Activated CD8-positive, alpha-beta memory T cell treated with anti-CD3 and anti-CD28 coated beads for 1 hour (primary cell): ENCODE results near the gene NOC4L.
"Not testable (repeated sequence)": the region's sequence is repeated elsewhere in the genome, so short reads cannot be mapped to it uniquely, and the experiment has no call there.

Experiments used
- DNase-seq, 2 donors: peaks; one replicate each; pipeline ENCODE4 v3.0.0-alpha.2; 2020; ENCODE audit warnings: low read depth in 1 of 2; ENCODE audit errors: extremely low read depth in 1 of 2

Gene NOC4L

DNA sequence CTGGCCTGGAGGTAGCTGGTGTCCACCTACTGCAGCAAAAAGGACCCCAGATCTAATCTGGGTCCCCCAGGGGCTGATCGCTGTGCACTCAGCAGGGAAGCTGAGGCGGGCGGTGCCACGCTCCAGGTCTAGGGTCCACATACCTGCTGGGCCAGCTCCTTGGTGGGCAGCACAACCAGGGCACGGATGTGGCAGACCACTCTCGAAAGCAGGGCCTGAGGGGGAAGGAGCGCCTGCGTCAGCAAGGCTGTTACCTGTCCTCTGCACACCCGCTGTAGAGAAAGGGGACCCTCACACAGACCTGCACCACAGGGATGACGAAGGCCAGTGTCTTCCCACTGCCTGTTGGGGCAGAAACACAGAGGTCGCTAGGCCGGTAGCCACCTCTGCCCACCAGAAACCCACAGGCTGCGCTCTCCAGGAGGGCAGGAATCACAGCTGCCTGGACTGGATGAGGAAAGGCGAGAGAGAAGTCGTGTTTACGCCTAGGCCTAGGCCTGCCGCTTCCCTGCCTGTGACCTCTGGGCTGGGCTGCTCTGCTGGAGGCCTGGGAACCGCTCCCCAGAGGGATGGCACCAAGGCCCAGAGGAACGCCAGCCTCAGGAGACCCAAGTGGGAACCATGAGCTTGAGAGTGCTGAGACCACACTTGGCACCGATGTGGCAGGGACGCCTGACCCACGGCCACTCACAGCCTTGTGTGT is 2.1 kb upstream of the NOC4L start:
- DNase-seq: no peak

DNA sequence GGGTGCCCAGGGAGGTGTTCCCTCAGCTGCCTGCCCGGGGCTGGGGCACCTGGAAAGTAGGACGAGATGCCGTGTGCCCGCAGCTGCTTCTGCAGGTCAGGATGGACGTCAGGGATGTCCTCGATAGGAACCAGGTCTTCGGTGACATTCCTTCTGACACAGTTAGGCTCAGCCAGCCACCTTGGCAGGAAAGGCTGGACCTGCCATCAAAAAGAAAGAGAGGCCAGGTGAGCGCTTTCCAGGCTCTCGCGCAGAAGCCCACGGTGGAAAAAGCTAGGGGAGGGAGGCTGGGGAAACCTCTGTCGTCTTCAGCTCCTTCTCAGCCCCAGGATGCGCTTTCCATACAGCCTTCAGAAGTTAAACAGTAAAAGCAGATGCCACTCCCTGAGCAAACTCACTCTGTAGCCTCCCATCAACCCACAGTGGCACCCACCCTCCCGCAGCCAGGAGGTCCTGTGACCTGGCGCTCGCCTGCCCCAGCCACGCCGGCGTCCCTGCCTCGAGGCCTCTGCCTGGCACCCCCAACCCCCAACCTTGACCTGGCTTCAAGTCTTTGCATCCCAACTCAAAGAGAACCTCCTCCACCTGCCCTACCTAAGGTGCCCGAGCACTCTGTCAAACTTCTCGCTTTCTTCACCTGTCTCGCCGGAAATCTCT is 1.4 kb upstream of the NOC4L start:
- DNase-seq: no peak

DNA sequence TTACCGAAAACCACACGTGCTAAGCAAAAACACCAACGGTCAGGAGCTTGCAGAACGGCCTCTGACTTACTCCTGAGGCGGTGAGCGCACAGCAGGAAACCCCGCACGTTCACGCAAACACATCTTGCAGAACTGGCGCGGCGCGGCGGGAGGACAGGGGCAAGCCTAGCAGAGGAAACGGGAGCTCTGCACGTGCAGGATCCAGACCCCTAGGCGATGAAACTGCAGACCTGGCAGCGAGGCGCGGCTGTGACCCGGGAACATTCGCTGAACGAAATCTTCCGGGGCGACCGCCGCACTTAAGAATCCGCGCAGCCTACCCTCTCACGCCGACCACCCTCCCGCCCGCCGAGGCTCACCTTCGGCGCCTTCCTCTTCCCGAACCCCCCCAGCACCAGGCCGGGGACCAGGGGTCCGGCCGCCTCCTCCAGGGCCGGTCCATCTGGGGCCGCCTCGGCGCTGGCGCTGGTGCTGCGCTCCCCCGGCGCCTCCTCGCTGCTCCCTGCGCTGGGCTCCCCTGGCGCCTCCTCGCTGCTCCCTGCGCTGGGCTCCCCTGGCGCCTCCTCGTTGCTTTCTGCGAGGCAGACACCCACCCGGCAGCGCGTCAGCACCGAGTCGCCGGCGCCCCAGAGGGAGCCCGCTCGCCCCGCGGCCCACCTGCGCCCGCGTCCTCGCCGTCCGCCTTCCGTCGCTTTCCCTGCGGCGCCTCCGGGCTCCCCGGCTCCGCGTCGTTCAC is 753 bp upstream of the NOC4L start:
- DNase-seq: no peak

DNA sequence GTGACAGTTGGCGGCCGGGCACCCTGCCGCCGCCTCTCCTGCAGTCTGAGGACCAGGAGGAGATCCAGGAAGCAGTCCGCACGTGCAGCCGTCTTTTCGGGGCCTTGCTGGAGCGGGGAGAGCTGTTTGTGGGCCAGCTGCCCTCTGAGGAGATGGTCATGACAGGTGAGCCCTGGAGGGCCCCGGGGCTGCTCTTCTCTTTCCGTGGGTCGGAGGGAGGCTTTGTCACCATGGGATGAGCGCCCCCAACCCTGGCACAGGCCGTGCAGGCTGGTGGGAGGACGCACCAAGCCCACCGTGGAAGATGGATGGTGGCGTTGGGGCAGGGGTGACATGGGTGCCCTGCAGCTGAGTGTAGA is 532 bp downstream of the NOC4L start:
- DNase-seq: no peak

DNA sequence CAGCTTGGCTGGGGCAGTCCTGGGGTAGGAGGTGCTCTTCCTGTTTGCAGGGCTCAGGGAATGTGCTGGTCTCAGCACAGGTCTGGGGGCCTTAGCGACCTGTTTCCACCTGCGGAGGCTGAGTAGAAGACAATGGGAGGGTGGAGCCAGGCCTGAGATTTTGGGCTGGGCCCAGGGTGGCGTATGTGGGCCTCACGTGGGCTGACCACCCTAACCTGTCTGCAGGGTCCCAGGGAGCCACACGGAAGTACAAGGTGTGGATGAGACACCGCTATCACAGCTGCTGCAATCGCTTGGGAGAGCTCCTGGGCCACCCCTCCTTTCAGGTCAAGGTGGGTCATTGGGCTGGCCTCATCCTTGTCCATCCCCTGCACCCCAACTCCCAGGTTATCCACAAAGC is 1.1 kb downstream of the NOC4L start:
- DNase-seq: no peak

DNA sequence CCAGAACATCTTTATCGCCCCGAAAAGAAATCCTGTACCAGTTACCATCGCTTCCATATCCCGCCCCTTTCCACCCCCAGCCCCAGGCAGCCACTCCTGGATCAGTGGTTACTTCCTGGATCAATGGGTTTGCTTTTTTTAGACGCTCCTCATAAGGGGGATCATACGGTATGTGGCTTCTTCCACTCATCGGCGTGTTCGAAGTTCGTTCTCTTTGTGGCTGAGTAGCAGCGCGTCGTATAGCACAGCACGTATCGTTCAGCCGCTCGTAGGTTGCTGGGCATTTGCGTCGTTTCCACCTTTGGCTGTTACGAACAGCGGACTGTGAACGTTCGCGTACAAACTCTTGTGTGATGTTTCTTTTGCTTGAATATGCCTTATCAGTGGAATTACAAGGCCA is 1.8 kb downstream of the NOC4L start:
- DNase-seq: no peak

DNA sequence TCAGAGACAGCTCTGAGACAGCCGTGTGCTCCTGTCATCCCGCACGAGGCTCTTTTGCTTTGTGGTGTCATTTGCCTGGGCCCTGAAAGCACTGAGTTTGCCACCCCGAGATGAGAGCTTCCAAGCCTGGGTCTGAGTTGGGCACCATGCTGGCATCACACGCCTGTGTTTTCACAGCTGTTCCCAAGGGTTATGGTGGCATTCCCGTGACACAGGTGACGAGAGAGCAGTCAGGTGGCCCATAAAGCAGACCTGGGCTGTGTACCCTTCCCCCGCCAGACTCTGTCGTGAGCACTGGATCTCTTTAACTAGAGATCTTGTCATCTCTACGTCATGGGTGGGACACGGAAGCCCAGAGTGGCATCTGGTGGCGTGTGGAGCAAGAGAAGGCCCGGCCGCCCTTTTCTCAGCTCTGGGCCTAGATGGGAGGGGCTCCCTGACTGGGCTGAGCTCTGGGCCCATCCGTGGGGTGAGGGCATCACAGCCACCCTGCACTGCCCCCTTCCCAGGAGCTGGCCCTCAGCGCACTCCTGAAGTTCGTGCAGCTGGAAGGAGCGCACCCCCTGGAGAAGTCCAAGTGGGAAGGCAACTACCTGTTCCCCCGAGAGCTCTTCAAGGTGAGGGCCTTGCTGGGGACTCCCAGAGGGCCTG is 2.6 kb downstream of the NOC4L start:
- DNase-seq: no peak

DNA sequence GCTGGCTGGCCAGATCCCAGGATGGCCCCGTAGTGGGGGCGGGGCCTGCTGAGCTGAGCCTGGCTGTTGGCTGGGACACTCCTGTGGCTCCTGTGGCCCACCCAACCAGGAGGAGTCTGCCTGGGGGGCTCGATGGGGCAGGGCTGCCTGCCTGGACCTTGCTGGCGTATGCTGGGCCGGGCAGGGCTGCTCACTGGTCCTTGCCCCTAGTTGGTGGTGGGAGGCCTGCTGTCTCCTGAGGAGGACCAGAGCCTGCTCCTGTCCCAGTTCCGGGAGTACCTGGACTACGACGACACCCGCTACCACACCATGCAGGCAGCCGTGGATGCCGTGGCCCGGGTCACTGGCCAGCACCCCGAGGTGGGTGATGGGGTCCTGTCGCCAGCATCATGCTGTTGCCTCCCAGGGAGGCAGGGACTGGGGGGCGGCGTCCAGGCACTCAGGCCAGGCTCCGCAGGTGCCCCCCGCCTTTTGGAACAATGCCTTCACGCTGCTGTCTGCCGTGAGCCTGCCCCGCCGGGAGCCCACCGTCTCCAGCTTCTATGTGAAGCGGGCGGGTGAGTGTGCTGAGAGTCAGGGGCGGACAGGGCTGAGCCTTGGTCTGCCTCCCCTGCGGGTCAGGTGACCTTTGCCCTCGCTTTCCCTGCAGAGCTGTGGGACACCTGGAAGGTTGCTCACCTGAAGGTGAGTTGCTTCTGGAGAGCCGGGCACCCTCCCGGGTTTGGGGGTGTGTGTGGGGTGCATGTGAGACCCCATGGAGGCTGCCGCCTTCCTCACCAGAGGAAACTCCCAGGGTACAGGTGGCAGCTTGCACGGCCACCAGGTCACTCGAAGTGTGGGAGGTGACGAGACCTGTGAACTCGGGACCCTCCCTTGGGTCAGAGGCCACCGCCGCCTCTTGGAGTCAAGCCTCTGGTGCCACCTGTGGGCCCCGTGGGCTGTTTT is 3.4 kb downstream of the NOC4L start:
- no peak for DNase-seq

DNA sequence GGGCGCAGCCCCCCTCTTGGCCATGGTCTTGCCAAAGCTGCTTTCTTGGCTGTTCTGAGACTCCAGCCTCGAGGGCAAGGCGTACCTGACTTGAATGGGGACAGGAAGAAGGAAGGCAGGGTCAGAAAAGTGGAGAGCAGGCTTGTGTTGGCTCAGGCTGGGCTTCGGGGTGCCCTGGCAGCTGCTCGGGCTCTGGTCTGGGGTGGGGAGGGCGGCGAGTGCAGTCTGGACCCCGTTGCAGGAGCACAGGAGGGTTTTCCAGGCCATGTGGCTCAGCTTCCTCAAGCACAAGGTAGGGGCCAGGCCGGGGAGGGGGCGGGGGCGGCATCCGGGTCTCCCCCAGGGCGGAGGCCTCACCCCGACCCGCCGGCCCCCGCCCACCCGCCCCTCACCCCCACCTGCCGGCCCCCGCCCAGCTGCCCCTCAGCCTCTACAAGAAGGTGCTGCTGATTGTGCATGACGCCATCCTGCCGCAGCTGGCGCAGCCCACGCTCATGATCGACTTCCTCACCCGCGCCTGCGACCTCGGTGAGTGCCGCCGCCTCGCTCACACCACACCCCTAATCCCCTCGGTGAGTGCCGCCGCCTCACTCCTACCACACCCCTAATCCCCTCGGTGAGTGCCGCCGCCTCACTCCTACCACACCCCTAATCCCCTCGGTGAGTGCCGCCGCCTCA is 4.2 kb downstream of the NOC4L start:
- DNase-seq: no peak

DNA sequence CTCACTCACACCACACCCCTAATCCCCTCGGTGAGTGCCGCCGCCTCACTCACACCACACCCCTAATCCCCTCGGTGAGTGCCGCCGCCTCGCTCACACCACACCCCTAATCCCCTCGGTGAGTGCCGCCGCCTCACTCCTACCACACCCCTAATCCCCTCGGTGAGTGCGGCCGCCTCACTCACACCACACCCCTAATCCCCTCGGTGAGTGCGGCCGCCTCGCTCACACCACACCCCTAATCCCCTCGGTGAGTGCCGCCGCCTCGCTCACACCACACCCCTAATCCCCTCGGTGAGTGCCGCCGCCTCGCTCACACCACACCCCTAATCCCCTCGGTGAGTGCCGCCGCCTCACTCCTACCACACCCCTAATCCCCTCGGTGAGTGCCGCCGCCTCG is 5.3 kb downstream of the NOC4L start:
- DNase-seq: not testable (repeated sequence)

DNA sequence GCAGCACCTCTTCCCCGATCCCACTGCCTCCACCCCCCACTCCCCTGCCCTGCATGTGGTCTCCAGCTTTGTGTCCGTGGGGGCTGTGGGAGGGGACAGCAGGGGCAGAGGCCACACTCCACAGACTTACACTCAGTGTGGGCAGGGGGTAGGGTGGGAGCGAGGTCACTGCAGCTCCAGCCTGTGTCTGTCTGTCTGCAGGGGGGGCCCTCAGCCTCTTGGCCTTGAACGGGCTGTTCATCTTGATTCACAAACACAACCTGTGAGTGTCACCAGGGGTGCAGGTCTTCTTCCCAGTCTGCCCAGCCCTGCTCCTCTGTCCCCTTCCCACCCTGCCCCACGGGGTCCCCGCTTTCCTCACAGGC is 6.5 kb downstream of the NOC4L start:
- no peak for DNase-seq

DNA sequence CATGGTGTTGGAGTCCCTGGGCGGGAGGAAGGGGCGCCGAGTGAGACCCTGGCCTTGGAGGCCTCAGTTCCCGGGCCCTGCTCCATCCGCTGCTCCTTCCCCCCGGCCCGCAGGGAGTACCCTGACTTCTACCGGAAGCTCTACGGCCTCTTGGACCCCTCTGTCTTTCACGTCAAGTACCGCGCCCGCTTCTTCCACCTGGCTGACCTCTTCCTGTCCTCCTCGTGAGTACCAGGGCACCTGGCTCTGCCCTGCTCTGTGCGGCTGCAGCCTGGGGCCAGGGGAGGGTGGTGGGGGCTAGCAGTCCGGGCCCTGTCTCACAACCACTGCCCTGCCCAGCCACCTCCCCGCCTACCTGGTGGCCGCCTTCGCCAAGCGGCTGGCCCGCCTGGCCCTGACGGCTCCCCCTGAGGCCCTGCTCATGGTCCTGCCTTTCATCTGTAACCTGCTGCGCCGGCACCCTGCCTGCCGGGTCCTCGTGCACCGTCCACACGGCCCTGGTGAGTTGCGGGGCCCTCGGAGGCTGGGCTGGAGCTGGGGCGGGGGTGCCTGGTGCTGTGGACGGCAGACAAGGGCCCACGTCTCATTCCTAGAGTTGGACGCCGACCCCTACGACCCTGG is 7.0 kb downstream of the NOC4L start:
- DNase-seq: no peak

DNA sequence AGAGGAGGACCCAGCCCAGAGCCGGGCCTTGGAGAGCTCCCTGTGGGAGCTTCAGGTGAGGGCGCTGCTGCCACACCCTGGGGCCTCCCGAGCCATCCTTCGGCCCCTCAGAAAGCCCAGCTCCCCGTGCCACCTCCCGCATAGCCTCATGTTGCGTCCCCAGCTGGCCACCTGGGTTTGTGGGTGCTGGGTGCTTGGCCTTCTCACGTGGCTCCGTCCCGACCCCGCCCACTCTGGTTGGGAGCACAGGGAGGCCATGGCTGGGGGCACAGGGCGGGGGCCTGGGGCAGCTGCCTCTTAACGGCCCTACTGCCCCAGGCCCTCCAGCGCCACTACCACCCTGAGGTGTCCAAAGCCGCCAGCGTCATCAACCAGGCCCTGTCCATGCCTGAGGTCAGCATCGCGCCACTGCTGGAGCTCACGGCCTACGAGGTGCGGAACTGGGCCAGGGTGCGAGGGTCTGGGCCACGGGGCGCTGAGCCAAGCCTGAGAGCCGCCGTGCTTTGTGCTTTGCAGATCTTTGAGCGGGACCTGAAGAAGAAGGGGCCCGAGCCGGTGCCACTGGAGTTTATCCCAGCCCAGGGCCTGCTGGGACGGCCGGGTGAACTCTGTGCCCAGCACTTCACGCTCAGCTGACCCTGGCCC is 7.6 kb downstream of the NOC4L start:
- DNase-seq: no peak

DNA sequence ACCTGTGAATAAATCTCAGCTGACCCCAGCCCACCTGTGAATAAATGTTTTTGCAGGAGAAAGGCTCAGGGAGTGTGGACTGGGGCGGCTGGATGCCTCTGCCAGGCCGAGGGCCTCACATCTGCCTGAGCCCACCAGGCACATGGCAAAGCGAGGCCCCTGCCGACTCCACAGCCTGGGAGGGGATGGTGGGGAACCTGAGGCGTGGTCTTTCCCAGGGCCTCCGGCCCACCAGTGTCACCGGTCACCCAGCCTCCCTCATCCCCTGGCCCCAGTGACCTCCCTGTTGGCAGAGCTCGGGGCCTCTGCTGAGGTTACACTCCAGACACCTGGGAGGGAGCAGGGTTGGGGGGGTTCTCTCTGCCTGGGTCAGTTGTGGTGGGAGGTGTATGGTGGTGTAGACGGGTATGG is 8.2 kb downstream of the NOC4L start:
- no peak for DNase-seq

DNA sequence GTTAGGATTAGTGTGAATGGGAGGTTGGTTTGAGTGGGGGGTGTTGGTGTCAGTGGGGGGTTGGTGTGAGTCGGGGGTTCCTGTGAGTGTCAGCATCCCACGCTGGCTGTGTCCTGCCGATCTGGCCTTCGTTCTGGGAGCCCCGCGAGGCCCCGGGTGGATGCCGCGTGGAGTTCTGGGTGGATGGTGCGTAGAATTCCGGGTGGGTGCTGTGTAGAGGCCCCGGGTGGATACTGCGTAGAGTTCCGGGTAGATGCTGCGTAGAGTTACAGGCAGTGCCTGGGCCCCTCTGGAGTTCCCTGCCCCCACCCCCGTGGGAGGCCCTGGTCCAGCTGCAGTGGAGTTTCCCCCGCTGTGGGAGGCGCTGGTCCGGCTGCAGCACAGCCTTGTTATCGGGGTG is 8.7 kb downstream of the NOC4L start:
- DNase-seq: no peak

DNA sequence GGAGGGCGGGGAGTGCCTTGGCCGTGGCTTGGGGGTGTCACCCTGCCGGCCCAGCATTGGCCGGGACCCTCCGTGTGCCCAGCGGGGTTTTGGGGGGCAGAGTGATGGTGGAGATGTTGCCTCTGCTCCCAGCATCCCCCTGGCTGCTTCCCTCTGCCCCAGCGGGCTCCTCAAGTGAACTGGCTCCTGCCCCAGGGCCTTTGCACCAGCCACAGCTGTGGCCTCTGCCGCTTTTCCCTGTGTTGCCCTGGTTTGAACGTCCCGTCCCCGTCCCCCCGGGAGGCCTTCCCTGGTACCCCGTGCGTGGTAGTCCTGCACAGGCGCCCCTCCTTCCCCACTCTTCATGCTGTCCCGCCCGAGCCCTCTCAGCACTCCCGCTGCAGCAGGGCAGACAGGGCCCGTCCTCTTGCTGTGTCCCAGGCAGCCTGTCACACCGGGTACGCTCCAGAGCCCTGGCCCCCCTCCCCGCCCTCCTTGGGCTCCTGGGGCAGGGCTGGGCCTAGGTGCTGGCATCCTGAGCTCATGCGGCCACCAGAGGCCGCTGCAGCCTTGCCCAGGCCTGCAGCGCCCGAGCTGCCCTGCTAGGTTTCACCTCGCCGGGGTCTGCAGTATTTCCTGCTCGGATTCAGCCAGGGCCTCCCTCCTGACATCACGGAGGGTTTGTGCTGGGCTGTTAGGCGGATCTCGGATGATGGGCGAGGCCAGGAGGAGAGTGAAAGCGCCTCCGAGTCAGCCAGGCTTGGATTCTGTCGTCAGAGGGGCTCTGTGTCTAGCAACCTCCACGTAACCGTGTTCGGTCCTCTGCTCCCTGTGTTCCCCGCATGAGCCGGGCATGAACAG is 9.5 kb downstream of the NOC4L start:
- peak; percentile 33 to 51 for DNase-seq

DNA sequence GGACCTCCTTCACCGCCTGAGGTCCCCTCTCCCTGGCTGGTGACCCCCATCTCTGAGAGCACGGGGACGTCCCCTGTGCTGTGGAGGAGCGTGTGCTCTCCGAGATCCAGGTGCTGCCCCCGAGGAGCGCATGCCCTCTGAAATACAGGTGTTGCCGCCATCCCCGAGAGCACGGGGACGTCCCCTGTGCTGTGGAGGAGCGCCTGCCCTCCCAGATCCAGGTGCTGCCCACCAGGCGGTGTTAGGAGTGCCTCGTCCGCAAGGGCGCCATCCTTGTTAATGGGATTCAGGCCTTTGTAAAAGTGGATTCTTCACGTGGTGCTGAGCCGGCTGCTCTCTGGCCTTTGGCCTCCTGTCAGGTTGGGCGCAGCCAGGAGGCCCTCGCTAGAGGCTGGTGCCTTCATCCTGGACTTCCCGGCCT is 10.1 kb downstream of the NOC4L start:
- no peak for DNase-seq
